Sigmoid colon (tissue), 4 donors: ENCODE measurements around the gene CNPY4.

Source experiments
- CTCF ChIP-seq, 4 experiments: fragments of 450-650 bp in 3 of 4; fragments of 200-600 bp in 1 of 4; IDR thresholded peaks; one replicate each; pipeline ENCODE4 v1.5.1; 2016 to 2019; ENCODE audit warnings: antibody characterized with exemption in 4 of 4, mild to moderate bottlenecking in 3 of 4, moderate library complexity in 2 of 4
- EP300 ChIP-seq, 4 donors: sonication (generic); formaldehyde crosslinking; IDR thresholded peaks; one replicate each; pipeline ENCODE4 v1.6.1; 2017; ENCODE audit warnings: antibody characterized with exemption in 4 of 4

GRCh38 chr7:100107125-100107737, 12.2 kb upstream of the CNPY4 start:
- TF ChIP-seq EP300 (IDR thresholded peaks at IDR 0.05) (no peak), CTCF (IDR thresholded peaks at IDR 0.05) (no peak)
